SKM-1 (cell line): ENCODE data around the gene EPN2.
"Not testable (repeated sequence)": the region's sequence is repeated elsewhere in the genome, so short reads cannot be mapped to it uniquely, and the experiment has no call there.

Source experiments
- DNase-seq: peaks from one replicate; lab custom pipeline; 2025; ENCODE audit not compliant: unreplicated experiment; lab: John Stamatoyannopoulos, UW

Gene EPN2

GRCh38 chr17:19264681-19265080, 27.5 kb downstream of the EPN2 start:
- DNase-seq = no peak

DNA sequence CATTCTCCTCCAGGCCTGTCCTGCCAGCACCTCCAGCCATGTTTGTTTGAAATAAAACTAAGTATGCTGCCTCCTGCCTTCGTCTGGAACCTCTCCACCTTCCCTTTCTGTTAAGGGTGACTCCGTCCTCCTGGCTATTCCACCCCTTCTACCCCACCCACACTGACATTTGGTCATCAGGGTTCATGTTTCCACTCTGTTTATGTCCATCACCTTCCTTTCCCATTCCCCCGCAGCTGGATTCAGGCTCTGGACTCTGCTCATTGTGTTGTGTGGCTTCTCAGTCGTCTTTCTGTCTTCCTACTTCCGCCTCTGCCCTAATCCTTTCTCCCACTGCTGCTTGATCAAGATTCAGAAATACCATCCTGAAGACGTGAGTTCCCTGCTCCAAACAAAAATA, 28.6 kb downstream of the EPN2 start:
- DNase-seq = no peak

- no peak for DNase-seq
These were observed 31.4 kb downstream of the EPN2 start for GRCh38 chr17:19268611-19269010.

- DNase-seq = peak; percentile 35
These were observed 31.9 kb downstream of the EPN2 start for GRCh38 chr17:19269106-19269505.

DNA sequence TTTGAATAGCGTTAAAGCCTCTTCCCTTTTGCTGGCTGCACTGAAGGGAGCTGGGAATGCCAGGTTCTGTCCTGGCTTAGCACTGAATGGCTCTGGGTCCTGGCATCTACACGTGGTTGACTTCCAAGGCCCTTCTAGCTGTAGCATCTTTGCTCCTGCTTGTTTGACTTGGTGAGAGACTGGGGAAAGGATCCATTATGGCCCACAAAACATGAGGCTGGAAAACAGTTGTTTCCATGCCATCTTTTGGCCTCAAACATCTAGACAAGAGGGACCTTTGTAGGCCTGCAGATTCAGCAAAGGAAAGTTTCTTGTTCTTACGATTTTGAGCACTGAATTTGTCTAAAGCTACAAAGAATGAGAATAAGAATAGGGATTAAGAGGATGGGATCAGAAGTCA, 32.5 kb downstream of the EPN2 start:
- DNase-seq = no peak

DNA sequence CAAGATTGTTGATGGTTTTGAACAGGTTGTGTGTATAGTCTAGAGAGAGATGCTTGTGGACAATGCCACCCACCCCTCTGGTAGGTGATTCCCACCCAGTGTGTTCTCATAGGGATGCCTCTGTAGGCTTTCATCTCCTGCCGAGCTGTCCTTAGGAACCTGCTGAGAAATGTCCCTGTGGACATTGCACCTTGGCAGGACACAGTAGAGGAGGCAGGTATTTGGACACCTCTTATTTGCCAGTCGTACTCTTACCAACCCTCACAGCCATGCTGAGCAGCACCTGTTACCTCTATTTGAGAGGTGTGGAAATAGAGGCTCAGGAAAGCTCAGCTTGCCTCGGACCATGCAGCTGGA, 33.2 kb downstream of the EPN2 start:
- no peak for DNase-seq

GRCh38 chr17:19270704-19271611, 33.8 kb downstream of the EPN2 start:
- no peak for DNase-seq

- DNase-seq = no peak
These were observed 34.7 kb downstream of the EPN2 start for GRCh38 chr17:19271780-19272357.

GRCh38 chr17:19273731-19274130, 36.6 kb downstream of the EPN2 start:
- DNase-seq = no peak

DNA sequence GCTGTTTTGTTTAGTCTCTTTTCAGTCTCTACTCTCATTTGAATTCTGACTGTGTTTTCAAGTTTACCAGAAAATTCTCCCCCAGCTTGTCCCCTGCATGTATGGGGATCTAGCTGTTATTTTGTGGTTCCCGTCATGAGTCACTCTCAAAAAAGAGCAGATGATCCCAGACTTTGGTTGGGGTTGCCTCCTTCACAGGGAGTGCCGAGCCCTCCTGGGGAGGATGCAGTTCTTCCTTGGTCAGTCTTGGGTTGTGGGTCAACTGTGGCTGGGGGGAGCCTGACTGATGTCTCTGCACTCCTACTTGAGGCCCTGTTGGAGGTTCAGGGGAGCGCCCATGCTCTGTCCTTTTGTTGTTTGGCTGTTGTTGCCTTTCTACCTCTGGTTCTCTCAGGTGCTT, 37.7 kb downstream of the EPN2 start:
- no peak for DNase-seq

- no peak for DNase-seq
These were observed 38.4 kb downstream of the EPN2 start for GRCh38 chr17:19275457-19276127.

DNA sequence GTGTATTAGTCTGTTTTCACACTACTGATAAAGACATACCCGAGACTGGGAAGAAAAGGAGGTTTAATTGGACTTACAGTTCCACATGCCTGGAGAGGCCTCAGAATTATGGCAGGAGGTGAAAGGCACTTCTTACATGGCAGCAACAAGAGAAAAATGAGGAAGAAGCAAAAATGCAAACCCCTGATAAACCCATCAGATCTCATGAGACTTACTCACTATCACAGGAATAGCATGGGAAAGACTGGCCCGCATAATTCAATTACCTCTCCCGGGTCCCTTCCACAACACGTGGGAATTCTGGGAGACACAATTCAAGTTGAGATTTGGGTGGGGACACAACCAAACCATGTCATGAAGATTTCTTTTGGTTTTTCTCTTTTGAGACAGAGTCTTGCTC, 41.1 kb downstream of the EPN2 start:
- DNase-seq = not testable (repeated sequence)

- no peak for DNase-seq
These were observed 41.6 kb downstream of the EPN2 start for GRCh38 chr17:19278729-19279128.

GRCh38 chr17:19281161-19281560, 44.0 kb downstream of the EPN2 start:
- no peak for DNase-seq

GRCh38 chr17:19284005-19284959, 47.1 kb downstream of the EPN2 start:
- DNase-seq = no peak

GRCh38 chr17:19285213-19285900, 48.2 kb downstream of the EPN2 start:
- no peak for DNase-seq

DNA sequence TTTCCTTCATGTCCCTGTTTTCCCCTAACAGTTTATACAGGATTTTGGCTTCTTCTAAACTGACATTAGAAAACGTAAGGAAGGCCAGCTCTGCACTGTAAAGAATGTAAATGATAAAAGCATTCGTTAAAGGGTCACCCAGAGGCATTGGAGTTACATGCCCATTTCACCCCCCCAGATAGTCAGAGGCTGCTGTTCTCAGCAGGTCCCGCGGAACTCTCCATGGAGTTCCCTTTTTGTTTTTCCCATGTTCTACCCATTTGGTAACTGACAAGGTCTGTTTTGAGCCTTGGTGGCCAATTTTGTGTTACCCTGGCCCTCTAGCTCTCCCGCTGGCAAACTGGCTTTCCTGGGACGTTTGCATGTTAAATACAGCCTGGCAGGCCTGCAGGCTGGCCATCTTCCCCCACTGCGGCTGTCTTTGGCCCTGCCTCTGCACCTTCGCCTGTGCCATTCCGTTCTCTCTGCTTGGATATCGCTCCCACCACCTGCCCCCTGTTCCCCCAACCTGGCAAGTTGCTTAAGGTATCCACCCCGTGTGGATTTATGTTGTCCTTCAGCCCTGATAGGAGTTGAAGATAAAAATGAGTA, 49.7 kb downstream of the EPN2 start:
- DNase-seq = no peak

DNA sequence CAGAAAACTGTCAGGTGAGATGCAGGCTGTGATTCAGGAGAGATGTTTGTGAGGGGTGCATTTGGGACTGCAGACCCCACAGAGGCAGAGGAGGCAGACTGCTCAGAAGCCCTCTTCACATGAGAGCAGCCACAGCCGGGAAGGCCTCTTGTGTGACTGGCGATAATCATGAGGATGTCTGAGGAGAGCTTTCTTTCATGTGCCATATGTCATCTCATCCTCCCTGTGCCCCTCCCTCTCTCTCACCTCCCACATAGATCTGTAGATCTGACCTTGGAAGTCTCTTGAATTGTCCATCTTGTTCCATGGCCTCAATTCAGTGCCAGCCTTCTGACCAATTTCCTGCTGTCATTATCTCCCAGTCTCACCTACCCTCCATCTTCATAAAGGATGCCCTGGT, 50.5 kb downstream of the EPN2 start:
- DNase-seq = no peak

GRCh38 chr17:19288453-19288852, 51.3 kb downstream of the EPN2 start:
- no peak for DNase-seq

GRCh38 chr17:19290066-19290705, 53.0 kb downstream of the EPN2 start:
- peak; percentile 11 for DNase-seq
